HG03159 (cell line): ENCODE data around the gene TGM1.
"Not testable (repeated sequence)": the region's sequence is repeated elsewhere in the genome, so short reads cannot be mapped to it uniquely, and the experiment has no call there.

Experiments used
- ATAC-seq: cut with Tn5 transposase; IDR thresholded peaks from one replicate; pipeline ENCODE4 v1.9.1; 2021; ENCODE audit warnings: mild to moderate bottlenecking, moderate library complexity; ENCODE audit not compliant: unreplicated experiment

TGM1 gene

GRCh38 chr14:24207625-24208024 lies 55.4 kb downstream of the TGM1 start:
- no peak for ATAC-seq

DNA sequence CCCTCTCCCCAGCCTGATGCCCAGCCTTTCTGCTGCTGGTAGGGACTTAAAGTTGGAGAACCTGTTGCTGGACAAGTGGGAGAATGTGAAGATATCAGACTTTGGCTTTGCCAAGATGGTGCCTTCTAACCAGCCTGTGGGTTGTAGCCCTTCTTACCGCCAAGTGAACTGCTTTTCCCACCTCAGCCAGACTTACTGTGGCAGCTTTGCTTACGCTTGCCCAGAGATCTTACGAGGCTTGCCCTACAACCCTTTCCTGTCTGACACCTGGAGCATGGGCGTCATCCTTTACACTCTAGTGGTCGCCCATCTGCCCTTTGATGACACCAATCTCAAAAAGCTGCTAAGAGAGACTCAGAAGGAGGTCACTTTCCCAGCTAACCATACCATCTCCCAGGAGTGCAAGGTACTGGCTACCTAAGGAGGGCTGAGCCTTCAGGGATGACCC lies 55.8 kb downstream of the TGM1 start:
- ATAC-seq: no peak

DNA sequence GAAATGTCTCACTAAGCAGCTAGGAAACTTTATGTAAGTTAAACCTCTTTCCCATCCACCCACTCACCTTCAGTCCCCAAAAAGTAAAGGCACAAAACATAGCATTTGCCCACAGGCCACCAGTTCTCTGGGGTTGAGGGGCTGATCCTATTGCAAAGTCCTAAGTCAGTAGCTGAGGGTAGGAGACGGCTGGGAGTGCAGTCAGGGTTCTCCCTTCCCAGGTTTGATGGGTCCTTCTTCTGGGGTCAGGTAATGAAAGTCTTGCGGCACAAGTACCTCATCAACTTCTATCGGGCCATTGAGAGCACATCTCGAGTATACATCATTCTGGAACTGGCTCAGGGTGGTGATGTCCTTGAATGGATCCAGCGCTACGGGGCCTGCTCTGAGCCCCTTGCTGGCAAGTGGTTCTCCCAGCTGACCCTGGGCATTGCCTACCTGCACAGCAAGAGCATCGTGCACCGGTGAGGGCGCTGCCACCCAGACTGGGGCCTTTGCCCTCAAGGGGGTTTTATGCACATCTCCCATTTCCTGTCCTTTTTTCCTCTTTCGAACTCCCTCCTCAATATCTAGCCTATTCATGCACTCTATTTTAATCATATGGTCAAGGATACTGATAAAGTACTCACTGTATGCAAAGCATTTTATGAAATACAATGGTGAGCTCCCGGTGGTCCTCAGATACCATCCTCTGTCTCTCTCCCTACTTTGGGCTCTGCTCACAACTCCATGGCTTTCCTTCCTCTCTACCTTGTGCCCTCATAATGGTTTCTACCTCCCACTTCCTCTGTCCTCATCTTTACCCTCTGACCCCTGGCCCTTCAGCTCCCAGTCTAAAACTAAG lies 56.5 kb downstream of the TGM1 start:
- ATAC-seq: no peak

DNA sequence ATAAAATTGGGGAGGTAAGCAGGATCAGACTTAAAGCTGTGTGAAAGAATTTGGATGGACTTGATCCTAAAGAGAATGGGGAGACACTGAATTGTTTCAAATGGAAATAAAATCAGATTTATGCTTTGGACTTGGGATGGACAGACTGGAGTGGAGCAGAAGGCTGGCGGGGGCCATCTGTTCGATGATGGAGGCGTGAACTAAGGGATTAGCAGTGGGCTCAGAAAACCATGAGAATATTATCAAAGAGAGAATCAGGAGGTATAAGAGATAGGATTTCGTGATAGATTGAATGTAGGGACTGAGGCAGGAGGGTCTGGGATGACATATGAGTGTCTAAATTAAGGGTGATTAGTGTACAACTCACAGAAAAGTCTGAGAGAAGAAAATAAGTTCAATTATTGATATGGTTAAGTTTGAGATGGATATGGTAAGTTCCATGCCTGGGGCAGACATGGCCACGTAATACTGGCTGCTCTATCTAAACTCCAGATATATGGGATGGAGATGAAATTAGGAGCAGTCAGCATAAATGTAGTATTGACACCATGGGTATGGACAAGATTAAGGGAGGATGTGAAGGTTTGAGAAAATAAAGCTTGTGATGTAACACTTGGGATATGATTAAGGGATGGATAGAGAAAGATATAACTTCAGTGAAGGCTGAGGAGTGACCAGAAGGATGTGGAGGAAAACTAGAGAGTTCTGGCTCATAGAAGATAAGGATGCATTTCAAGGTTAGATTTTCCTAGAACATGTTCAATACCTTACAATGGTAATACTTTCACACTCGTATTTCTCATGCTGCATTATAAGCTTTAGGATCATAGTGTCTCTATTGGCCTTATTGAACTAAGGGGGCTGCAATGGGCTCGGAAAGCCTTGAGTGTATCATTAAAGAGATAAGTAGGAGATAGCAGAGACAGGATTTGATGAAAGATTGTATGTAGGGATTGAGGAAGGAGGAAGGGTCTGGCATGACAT lies 58.5 kb downstream of the TGM1 start:
- ATAC-seq: no peak

- not testable (repeated sequence) for ATAC-seq
These were observed 59.6 kb downstream of the TGM1 start for GRCh38 chr14:24203249-24203886.

- ATAC-seq: not testable (repeated sequence)
These were observed 60.4 kb downstream of the TGM1 start for GRCh38 chr14:24202538-24202937.
